Omental fat pad (tissue), 4 donors: ENCODE data around the gene ERP27. TPM values are rescaled to one million over a fixed set of nuclear protein-coding genes. Genes with fewer than 3 reads are reported as not detected.

Experiments
- ATAC-seq: fragments of 150-250 bp; one replicate; pipeline ENCODE4 v1.9.1; 2016; ENCODE audit warnings: mild to moderate bottlenecking, moderate library complexity; ENCODE audit not compliant: low FRiP score
- DNase-seq: peaks from one replicate; pipeline ENCODE4 v3.0.0-alpha.2; 2019; ENCODE audit warnings: low spot score
- CTCF ChIP-seq, 3 donors: fragments of 450-650 bp; IDR thresholded peaks; one replicate each; pipeline ENCODE4 v1.5.1; 2016 to 2017; ENCODE audit warnings: antibody characterized with exemption in 3 of 3, mild to moderate bottlenecking in 3 of 3, moderate library complexity in 2 of 3
- total RNA-seq, 4 donors: library from RNA; depleted of rRNA; stranded (reverse); fragments of >200 nt; gene quantifications; one replicate each; pipeline ENCODE4 v1.1.0, GENCODE V29; 2016

Gene ERP27
- total RNA-seq, 4 donors from 2014 or later = 0.56 to 0.60 TPM; not detected in 2

GRCh38 chr12:14921218-14921617, 17.1 kb downstream of the ERP27 start:
- TF ChIP-seq CTCF (IDR thresholded peaks at IDR 0.05) = no peak
- ATAC-seq = no peak
- no peak for DNase-seq

DNA sequence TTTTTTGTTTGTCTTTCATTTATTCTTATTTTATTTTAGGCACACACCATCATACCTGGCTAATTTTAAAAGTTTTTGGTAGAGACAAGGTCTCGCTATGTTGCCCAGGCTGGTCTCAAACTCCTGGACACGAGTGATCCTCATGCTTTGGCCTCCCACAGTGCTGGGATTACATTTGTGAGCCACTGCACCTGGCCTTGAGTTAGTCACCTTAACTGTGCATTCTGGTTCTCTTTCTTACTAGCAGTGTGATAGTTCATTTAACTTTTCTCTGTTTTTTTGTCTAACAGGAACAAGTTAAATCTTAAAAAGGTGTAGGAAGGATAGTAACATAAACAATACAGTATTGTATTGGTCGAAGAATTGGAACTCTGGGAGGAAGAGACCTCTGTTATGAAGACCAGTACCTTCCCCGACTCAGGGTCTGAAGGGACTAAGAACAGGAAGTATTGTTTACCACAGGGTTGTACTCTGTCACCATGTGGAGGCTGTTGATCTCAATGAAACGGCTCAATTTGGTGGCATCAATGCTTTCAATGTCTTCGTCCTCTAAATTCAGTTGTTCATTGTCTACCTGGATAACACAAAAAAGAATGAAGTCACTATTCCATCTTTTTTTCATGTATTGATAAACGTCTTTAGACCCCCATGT, 17.7 kb downstream of the ERP27 start:
- DNase-seq (no peak), ATAC-seq (no peak)
- no peak for TF ChIP-seq CTCF (IDR thresholded peaks at IDR 0.05)

DNA sequence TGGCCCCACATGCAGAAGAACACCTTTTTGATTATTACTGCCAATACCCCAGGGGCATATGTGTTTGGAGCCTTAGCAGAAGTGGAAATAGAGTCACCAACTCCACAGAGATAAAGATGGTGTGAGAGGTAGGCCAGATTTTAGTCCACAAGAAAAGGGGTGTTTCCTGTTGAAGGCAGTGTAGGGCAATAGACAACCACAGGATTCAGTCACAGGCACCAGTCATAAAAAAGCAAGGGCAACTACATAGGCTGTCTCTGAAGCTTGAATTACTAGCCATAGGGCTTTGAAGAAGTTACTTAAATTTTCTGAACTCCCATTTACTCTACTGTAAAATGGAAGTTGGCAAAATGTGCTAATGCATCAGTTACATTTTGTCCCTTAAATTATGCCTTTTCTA, 18.9 kb downstream of the ERP27 start:
- no peak for TF ChIP-seq CTCF (IDR thresholded peaks at IDR 0.05)
- ATAC-seq (no peak), DNase-seq (no peak)

GRCh38 chr12:14915736-14916135, 22.6 kb downstream of the ERP27 start:
- TF ChIP-seq CTCF (IDR thresholded peaks at IDR 0.05) = no peak
- DNase-seq (no peak), ATAC-seq (no peak)

DNA sequence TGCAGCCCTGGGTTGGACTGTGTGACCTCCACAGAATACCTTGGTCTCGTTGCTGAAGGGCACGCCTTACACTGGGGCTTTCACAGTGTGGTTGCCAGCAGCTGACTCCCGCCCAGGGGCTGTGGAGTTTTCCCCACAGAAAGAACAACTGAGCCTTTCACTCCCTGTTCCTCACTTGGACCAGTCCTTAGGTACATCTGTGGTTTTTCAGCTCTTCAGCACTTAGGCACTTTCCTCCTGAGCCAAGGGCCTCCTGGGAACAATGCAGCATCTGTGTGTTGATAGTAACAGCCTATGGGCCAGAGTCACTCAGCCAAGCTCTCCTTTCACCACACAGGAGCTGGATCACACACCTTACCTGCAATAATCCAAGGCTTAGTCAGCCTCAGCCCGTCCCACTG, 25.0 kb downstream of the ERP27 start:
- ATAC-seq = no peak
- DNase-seq = no peak
- TF ChIP-seq CTCF (IDR thresholded peaks at IDR 0.05) = no peak

- no peak for ATAC-seq
- TF ChIP-seq CTCF (IDR thresholded peaks at IDR 0.05) = no peak
- DNase-seq = no peak
Measured at GRCh38 chr12:14911131-14911530, 27.2 kb downstream of the ERP27 start.

DNA sequence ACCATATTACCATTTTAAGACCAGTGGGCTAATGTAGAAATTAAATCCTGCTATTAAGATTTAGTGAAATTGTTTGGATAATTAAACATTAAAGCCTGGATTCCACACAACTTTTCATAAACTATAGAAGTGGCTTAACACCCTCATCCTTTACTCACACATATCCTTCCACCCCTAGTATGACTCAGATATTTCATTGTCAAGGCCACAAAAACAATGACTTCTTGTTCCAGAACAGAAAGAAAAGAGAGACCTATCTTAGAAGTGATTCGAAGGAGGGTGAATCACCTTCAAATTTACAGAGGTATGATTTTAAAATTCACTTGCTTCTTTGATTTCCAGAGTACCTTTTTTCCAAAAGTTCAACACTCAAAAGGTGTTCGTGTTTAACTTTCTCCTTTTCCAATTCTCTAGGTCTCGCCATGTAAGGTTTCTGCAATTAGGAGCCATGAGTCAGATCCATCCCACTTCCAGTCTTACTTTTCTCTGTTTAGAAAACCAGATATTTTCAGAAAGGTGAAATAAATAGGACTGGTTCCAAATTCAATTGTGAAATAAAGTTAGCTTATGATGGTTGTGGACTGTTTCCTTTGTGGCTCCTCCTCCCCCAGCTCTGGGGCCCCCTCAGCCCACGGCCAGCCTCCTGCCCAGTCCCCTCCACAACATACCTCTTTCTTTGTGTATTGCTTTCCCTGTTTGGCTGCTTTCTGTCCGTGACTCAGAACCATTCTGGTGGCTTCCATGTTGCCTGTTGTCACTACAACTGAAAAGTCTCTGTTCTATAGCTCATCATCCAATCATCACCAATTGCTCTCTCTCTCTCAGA, 28.0 kb downstream of the ERP27 start:
- no peak for TF ChIP-seq CTCF (IDR thresholded peaks at IDR 0.05)
- DNase-seq = no peak
- ATAC-seq = no peak
